Activated naive CD4-positive, alpha-beta T cell treated with Interleukin-2 at 50 U/mL for 16 hours (primary cell): ENCODE data around the gene BLMH.
"Not testable (repeated sequence)": the region's sequence is repeated elsewhere in the genome, so short reads cannot be mapped to it uniquely, and the experiment has no call there.

Experiments
- DNase-seq: peaks from one replicate; pipeline ENCODE4 v3.0.0-alpha.2; 2020

Gene BLMH

DNA sequence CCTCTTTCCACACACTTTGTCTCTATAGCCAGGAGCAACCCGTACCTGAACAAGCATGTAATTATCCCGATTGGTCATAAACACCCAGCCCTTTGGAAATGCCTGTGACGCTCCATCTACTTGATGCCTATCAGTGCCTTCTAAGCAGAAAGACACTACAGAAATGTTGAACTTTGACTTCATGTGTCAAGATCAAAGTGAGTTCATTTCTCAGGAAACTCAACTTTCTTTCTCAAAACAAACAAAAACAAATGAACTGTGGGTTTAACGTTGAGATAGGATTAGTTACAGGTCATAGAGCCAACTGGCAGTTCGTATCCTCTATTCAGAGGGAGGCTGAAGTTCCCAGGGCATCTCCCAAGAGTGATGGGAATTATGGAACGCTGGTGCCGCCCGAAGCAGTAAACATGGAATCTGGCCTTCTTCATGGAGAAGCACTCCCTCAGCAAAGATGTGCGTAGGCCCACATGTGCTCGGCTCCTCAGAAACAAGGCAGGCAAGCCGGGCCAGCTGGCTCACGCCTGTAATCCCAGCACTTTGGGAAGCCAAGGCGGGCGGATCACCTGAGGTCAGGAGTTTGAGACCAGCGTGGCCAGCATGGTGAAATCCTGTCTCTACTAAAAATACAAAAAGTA is 65.7 kb downstream of the BLMH start:
- no peak for DNase-seq

GRCh38 chr17:30225112-30225511 is 66.6 kb downstream of the BLMH start:
- DNase-seq, result no peak

GRCh38 chr17:30224419-30224960 is 67.3 kb downstream of the BLMH start:
- DNase-seq, result no peak

GRCh38 chr17:30222721-30223175 is 69.0 kb downstream of the BLMH start:
- no peak for DNase-seq

GRCh38 chr17:30222251-30222650 is 69.5 kb downstream of the BLMH start:
- DNase-seq, result no peak

- DNase-seq, result no peak
Measured at GRCh38 chr17:30221346-30221745, 70.4 kb downstream of the BLMH start.

GRCh38 chr17:30220414-30220813 is 71.3 kb downstream of the BLMH start:
- no peak for DNase-seq

- no peak for DNase-seq
Measured at GRCh38 chr17:30219833-30220232, 71.9 kb downstream of the BLMH start.

DNA sequence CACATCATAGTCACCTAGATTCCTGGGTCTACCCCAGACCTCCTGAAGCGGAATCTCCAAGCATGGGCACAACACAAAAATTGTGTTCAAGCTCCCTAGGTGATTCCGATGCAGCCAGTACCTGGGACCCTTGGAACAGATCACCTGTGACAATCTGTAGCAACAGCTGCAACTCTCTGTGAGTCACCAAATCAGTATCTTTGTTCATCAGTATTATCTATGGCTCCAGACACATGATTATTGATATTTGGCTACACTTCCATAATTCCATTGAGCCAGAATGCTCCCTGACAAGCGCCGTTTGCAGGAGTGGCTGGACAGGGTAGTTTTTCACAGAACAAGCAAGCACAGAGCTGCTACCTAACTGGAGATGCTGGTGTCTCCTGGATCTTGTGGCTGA is 72.4 kb downstream of the BLMH start:
- DNase-seq, result no peak

DNA sequence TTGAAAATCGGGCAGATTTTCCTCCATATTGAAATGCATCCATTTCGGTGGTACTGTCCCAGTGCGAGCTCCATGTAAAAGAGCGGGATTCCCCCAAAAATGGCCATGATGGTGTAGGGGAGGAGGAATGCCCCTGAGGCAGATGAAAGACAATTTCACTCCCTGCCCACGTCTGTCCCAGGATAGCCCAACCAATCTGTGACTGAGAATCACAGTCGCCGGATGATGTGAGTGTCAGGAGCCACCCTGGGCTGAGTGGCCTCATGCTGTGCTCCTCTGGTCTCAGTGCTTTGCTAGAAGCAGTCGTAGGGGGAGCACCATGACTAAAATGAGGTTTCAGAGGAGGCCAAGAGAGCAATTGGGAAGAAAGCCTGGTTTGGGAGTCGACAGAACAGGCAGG is 72.9 kb downstream of the BLMH start:
- DNase-seq, result no peak

- DNase-seq, result no peak
Measured at GRCh38 chr17:30217746-30218245, 73.9 kb downstream of the BLMH start.

DNA sequence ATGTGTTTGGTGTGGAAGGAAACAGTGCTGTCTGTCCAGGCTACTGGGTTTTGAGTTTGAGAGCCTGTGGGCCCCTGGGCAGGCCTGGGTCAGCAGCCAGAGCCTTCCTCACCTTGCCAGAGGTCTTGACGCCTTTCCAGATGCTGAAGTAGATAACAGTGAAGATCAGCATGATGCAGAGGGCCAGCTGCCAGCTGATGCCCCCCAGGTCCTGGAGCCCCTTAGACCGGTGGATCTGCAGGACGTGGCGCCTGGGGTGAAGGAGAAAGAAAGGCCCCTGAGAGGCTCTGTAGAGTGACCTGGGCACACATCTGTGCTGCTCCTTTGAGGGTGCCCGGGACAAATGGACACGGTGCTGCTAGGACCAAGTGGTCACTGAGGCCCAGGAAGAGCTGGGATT is 74.7 kb downstream of the BLMH start:
- no peak for DNase-seq

DNA sequence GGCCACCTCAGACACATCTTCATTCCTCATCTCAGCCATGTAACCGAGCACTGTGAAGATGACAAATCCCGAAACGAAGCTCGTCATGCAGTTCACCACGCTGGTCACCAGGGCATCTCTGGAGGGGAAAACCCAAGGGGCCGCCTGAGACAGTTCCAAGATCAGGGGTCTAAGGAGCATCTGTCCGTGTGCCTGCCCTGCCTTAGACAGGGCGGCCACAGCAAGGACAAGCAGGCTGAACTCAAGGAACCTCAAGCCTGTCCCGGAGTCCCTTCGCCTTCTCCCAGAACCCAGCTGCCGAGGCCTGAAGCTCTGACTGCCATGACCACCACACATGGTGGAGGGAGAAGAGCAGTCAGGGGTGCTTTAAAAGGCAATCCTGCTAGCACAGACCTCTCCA is 79.0 kb downstream of the BLMH start:
- DNase-seq, result no peak

GRCh38 chr17:30211371-30211770 is 80.4 kb downstream of the BLMH start:
- no peak for DNase-seq

DNA sequence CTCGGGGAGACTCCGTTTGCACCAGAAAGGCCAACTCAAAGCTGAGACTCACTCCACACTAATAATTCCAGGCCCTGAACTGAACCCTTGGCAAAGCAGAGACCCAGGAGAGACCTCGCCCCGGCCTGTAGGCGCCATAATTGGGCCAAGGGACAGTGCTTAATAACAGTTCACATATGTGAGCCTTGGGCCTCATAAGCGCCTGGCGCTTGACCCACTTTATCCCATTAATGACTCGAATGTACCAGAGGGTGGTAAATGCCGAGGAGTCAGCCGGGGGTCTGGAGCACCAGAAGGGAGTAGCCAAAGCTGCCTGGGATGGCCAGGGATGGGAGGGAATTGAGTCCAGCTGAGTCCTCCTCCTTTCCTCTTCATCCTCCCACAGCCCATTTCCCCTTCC is 80.8 kb downstream of the BLMH start:
- DNase-seq, result no peak

- no peak for DNase-seq
Measured at GRCh38 chr17:30210366-30210765, 81.4 kb downstream of the BLMH start.

GRCh38 chr17:30209930-30210329 is 81.8 kb downstream of the BLMH start:
- DNase-seq, result no peak

DNA sequence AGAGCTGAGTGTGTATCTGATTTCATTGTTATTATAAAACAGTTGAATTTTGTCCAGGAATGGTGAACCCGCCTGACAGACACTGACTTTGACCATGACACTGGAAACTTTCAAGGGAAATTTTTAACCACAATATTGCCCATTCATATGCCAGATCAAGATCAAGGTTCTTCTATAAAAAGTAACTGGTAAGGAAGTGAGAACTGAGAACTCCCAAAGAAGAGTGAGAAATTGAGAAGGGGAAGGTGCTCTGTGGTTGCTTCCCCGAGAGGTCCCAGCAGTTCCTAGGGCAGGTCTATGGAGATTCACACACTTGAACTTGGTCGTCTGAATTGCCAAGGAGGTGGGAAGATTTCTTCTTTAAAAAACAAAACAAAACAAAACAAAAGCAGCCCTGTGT is 83.5 kb downstream of the BLMH start:
- DNase-seq, result no peak

GRCh38 chr17:30207655-30208054 is 84.1 kb downstream of the BLMH start:
- no peak for DNase-seq

- DNase-seq, result no peak
Measured at GRCh38 chr17:30203471-30203981, 88.2 kb downstream of the BLMH start.

- not testable (repeated sequence) for DNase-seq
Measured at GRCh38 chr17:30200656-30201055, 91.1 kb downstream of the BLMH start.

DNA sequence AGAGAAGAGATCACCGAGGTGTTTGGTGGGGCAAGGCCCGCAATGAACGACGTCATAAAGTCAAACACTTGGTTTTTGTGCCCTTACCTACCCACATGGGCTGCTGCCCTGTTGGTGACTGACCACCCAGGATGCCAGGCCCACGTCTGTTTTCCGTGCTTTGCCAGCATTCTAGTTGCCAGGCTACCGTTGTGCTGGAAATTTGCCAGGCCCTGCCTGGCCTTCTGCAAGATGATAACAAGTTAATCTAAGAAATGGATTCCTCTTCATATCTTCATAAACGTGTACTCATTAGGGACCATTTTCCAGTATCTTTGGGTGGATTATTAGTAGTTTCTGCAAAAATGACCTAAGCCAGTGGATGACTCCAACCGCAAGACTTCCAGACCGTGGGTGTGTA is 91.6 kb downstream of the BLMH start:
- DNase-seq, result no peak

GRCh38 chr17:30199600-30199999 is 92.1 kb downstream of the BLMH start:
- no peak for DNase-seq
